Measurements from ENCODE around the gene CPSF4L. TPM values are rescaled to one million over a fixed set of nuclear protein-coding genes. Genes with fewer than 3 reads are reported as not detected.

CPSF4L gene
- total and polyA plus RNA-seq, 2 of the 13 experiments (the other 11 are each of a cell fraction or from before 2014, with no cell fraction given), result 0.73 to 1.6 TPM

GRCh38 chr17:73232587-73233373 is 28.9 kb downstream of the CPSF4L start (continued):
- no peak for TF ChIP-seq FOXK1 (CRISPR knock-in tag; IDR thresholded peaks at IDR 0.05; ENCODE audit: borderline replicate concordance, low read depth)
- TF ChIP-seq ZNF513 (CRISPR knock-in tag; conservative IDR thresholded peaks at IDR 0.05), result no peak
- no peak for TF ChIP-seq ZNF337 (CRISPR knock-in tag; IDR thresholded peaks at IDR 0.05; ENCODE audit: borderline replicate concordance, low read depth)
- no peak; the same call in 1 of the 2 replicates for TF ChIP-seq ZNF724P (CRISPR knock-in tag; IDR thresholded peaks at IDR 0.05; ENCODE audit: borderline replicate concordance)
- TF ChIP-seq ZNF17 (CRISPR knock-in tag; IDR thresholded peaks at IDR 0.05), result no peak
- no peak; the same call in 1 of the 2 replicates for TF ChIP-seq ELF3 (CRISPR knock-in tag; IDR thresholded peaks at IDR 0.05)
- TF ChIP-seq ZSCAN21 (CRISPR knock-in tag; IDR thresholded peaks at IDR 0.05; ENCODE audit: borderline replicate concordance), result no peak
- TF ChIP-seq POLR2G (IDR thresholded peaks at IDR 0.05; ENCODE audit: low read depth, low read length), result no peak
- TF ChIP-seq BORCS8-MEF2B (CRISPR knock-in tag; IDR thresholded peaks at IDR 0.05), result no peak
- TF ChIP-seq IKZF1 (IDR thresholded peaks at IDR 0.05), result no peak
- no peak for TF ChIP-seq ZBTB46 (CRISPR knock-in tag; IDR thresholded peaks at IDR 0.05; ENCODE audit: borderline replicate concordance)
- no peak for TF ChIP-seq CBX1 (IDR thresholded peaks at IDR 0.05; ENCODE audit: low read depth)
- no peak for TF ChIP-seq PAWR (CRISPR knock-in tag; IDR thresholded peaks at IDR 0.05; ENCODE audit: borderline replicate concordance)
- no peak for TF ChIP-seq ZFAT (CRISPR knock-in tag; conservative IDR thresholded peaks at IDR 0.05)
- no peak for TF ChIP-seq ZNF580 (CRISPR knock-in tag; IDR thresholded peaks at IDR 0.05; ENCODE audit: borderline replicate concordance, low read depth)
- TF ChIP-seq MYPOP (CRISPR knock-in tag; IDR thresholded peaks at IDR 0.05), result no peak
- no peak for TF ChIP-seq STAG1 (CRISPR knock-in tag; IDR thresholded peaks at IDR 0.05)
- no peak; the same call in 1 of the 2 replicates for TF ChIP-seq ZNF343 (CRISPR knock-in tag; IDR thresholded peaks at IDR 0.05)
- peak; percentile 17; the same call in 1 of the 2 replicates for TF ChIP-seq PHF20 (CRISPR knock-in tag; IDR thresholded peaks at IDR 0.05)
- TF ChIP-seq EED (CRISPR knock-in tag; IDR thresholded peaks at IDR 0.05), result 0 out of 2 replicates have a peak, but pooled peaks have one; percentile 38
- no peak for TF ChIP-seq ZFP1 (CRISPR knock-in tag; IDR thresholded peaks at IDR 0.05)
- TF ChIP-seq MED1 (CRISPR knock-in tag; IDR thresholded peaks at IDR 0.05), result no peak; the same call in 1 of the 2 replicates
- TF ChIP-seq ZNF7 (CRISPR knock-in tag; IDR thresholded peaks at IDR 0.05), result no peak
- TF ChIP-seq IRF2 (CRISPR knock-in tag; IDR thresholded peaks at IDR 0.05), result no peak
- TF ChIP-seq MLX (CRISPR knock-in tag; IDR thresholded peaks at IDR 0.05), result no peak

All from HepG2 (cell line).